ENCODE data around the gene RALGAPA2. TPM values are rescaled to one million over a fixed set of nuclear protein-coding genes. Genes with fewer than 3 reads are reported as not detected.

Gene RALGAPA2
- total RNA-seq, 4 donors from 2014 or later: 29.4 to 78.2 (median 43.2) TPM

GRCh38 chr20:20683020-20683419 is 29.4 kb downstream of the RALGAPA2 start:
- TF ChIP-seq, protein P1, sequence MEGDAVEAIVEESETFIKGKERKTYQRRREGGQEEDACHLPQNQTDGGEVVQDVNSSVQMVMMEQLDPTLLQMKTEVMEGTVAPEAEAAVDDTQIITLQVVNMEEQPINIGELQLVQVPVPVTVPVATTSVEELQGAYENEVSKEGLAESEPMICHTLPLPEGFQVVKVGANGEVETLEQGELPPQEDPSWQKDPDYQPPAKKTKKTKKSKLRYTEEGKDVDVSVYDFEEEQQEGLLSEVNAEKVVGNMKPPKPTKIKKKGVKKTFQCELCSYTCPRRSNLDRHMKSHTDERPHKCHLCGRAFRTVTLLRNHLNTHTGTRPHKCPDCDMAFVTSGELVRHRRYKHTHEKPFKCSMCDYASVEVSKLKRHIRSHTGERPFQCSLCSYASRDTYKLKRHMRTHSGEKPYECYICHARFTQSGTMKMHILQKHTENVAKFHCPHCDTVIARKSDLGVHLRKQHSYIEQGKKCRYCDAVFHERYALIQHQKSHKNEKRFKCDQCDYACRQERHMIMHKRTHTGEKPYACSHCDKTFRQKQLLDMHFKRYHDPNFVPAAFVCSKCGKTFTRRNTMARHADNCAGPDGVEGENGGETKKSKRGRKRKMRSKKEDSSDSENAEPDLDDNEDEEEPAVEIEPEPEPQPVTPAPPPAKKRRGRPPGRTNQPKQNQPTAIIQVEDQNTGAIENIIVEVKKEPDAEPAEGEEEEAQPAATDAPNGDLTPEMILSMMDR (IDR thresholded peaks at IDR 0.05; ENCODE audit: low read depth): no peak

DNA sequence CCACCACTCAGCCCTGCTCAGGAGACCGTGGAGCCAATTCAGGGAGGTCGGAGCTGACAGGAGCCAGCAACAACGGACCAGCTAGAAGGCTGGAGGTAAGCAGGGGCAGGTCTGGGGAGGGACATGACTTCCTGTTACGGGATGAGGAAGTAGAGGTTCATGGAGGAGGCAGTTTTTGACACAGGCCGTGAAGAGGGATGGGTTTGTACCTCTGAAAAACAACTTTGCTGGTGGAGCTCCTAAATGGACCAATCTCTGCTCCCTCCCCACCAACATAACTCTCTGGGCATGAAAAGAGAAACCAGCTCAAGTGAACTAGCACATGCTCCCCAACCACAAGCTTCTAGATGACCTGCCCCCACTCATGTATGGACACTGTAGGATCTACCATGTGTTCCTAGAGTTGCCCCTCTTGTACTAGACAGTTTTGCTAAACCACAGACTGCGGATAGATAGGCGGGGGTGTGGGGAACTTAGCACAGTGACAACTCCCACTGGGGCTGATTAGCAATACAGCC is 31.4 kb downstream of the RALGAPA2 start:
- TF ChIP-seq, protein P1 (IDR thresholded peaks at IDR 0.05; ENCODE audit: low read depth): no peak

DNA sequence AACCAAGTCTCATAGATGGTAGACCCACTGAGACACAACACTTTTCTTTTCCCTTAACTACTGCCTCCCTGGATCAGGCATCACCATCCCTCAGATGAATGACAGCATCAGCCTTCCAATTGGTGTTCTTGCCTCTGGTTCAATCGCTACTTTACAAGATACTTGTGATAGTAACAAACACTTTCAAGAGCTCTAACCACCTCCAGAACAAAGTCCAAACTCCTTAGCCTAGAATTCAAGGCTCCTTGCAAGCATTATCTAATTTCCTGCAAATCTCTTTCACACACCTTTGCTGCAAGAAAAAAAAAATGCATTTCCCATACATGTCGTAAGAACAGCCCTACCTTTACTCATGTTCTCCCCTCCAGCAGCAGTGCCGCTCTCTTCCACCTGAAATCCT is 33.1 kb downstream of the RALGAPA2 start:
- TF ChIP-seq, protein P1 (IDR thresholded peaks at IDR 0.05; ENCODE audit: low read depth): no peak

GRCh38 chr20:20677186-20677585 is 35.3 kb downstream of the RALGAPA2 start:
- TF ChIP-seq, protein P1 (IDR thresholded peaks at IDR 0.05; ENCODE audit: low read depth): no peak

DNA sequence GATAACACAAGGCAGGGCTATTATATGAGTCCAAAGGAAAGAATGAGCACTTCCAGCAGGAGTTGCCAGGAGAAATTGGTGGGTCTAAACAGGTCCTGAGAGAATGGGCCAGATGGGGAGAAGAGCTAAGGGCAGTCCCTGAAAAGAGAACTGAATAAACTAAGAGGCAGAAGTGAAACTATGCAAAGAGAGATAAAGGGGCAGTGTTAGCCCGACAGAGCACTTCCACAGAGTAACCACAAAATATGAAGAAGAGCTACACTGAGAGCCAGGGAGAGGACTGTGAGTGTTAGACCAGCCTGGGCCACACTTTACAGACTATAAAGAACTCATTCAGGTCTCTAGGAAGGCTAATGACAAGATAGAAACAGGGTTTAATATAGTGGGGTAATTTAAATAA is 43.8 kb downstream of the RALGAPA2 start:
- TF ChIP-seq, protein P1 (IDR thresholded peaks at IDR 0.05; ENCODE audit: low read depth): no peak

- TF ChIP-seq, protein P1 (IDR thresholded peaks at IDR 0.05; ENCODE audit: low read depth): no peak
These were observed 46.1 kb downstream of the RALGAPA2 start for GRCh38 chr20:20666359-20666758.

DNA sequence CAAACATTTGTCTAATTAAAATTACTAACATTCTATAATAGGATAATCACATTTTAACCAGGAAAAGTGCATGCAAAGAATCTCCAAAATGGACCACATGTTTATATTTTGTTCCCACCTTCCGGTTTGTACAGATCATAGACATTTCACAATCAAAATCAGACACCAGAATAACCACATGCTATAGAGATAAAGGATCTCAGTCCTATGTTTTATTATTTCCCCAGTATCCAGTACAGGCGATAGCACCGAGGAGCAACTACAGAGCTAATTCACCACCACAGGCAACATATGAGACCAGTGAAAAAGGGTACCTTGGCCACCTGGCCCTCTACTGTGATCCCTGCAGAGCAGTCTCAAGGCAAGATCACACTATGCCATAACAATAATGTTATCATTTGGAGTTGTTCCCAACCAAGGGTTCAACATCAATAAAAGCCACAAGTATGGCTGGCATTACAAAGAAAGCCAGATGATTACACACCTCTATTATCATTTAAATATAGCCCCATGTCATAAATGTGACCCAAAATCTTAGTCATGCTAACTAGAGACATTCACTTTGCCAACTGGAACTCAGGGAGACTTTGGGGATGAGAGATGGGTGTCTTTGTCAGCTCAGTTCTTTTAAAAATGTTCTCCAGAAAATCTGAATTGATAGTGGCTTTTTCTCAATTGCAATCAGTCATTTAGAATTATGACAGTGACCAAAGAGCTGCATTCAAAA is 46.7 kb downstream of the RALGAPA2 start:
- TF ChIP-seq, protein P1 (IDR thresholded peaks at IDR 0.05; ENCODE audit: low read depth): no peak
